ENCODE results near the gene PRKG1. TPM values are rescaled to one million over a fixed set of nuclear protein-coding genes. Genes with fewer than 3 reads are reported as not detected.

PRKG1 gene
- total and polyA plus RNA-seq, 2 of the 4 experiments (the other 2 are of a cell fraction) = 3.5 to 18.3 TPM

- no peak overlapping the region for H2BK20ac ChIP-seq (ENCODE audit: low read depth, low read length)
- H3K18ac ChIP-seq (ENCODE audit: low read depth, low read length) = no peak overlapping the region
- BruUV-seq (replicated peaks) = no TSS peak
- CTCF ChIA-PET = interaction anchor here (0.6 kb wide), 1 partner anchor 37 kb away, joined by 3 read pairs; no protein-coding TSS in a partner anchor
- no peak overlapping the region for H3K4me2 ChIP-seq (ENCODE audit: low read depth, low read length)
- TF ChIP-seq RAD21 (IDR thresholded peaks at IDR 0.05; ENCODE audit: low read length) (no peak), RFX5 (IDR thresholded peaks at IDR 0.05; ENCODE audit: low read depth, low read length) (no peak), POLR2A (IDR thresholded peaks at IDR 0.05; ENCODE audit: low read depth, low read length) (no peak), CHD1 (IDR thresholded peaks at IDR 0.05; ENCODE audit: low read depth, low read length) (no peak), MAFK (IDR thresholded peaks at IDR 0.05; ENCODE audit: low read depth, low read length) (no peak), MXI1 (IDR thresholded peaks at IDR 0.05; ENCODE audit: borderline replicate concordance, low read depth, low read length) (no peak), BHLHE40 (IDR thresholded peaks at IDR 0.05; ENCODE audit: low read depth, low read length) (no peak), ELK1 (IDR thresholded peaks at IDR 0.05; ENCODE audit: borderline replicate concordance, low read depth, low read length) (no peak), USF2 (IDR thresholded peaks at IDR 0.05; ENCODE audit: low read depth, low read length) (no peak), MAZ (IDR thresholded peaks at IDR 0.05; ENCODE audit: borderline replicate concordance, low read depth, low read length) (no peak), SMC3 (IDR thresholded peaks at IDR 0.05; ENCODE audit: low read depth, low read length) (no peak), RCOR1 (IDR thresholded peaks at IDR 0.05; ENCODE audit: insufficient replicate concordance, low read length) (no peak), FOS (IDR thresholded peaks at IDR 0.05; ENCODE audit: low read depth, low read length) (no peak), NFE2L2 (IDR thresholded peaks at IDR 0.05; ENCODE audit: low read depth, low read length) (no peak), CTCF (conservative IDR thresholded peaks at IDR 0.05; ENCODE audit: low read depth, low read length) (no peak), CEBPB (IDR thresholded peaks at IDR 0.05; ENCODE audit: low read depth, low read length) (no peak)
- no peak overlapping the region for H4K5ac ChIP-seq (ENCODE audit: low read depth, low read length)
- no peak overlapping the region for H3K27ac ChIP-seq (ENCODE audit: insufficient read depth, low read length)
- H4K91ac ChIP-seq (ENCODE audit: insufficient read depth, low read depth, low read length) = no peak overlapping the region
- no peak overlapping the region for H3K4ac ChIP-seq (ENCODE audit: low read depth, low read length)
- H4K20me1 ChIP-seq (ENCODE audit: insufficient read depth, low read length) = no peaks in the 10 kb centered on the region
- H2AFZ ChIP-seq (replicated peaks; ENCODE audit: low read length, poor library complexity) = no peak overlapping the region
- no peak for DNase-seq
- H3K9me3 ChIP-seq (ENCODE audit: control insufficient read depth, insufficient read depth, low read length) = no peaks in the 10 kb centered on the region
- no peaks in the 10 kb centered on the region for H3K36me3 ChIP-seq (ENCODE audit: control insufficient read depth, insufficient read depth, low read length)
- no peak overlapping the region for H3K23ac ChIP-seq (ENCODE audit: low read depth, low read length)
- peaks cover 5% of the 10 kb centered on the region; the same call in 1 of the 2 replicates for H3K9me1 ChIP-seq (ENCODE audit: insufficient read depth, low read length)
- intact Hi-C loops (cut with micrococcal nuclease) (no loop called here), in situ Hi-C loops (cut with MboI; ENCODE audit: low sequenced_read_pairs) (no loop called here), dilution Hi-C loops (cut with HindIII; ENCODE audit: low sequenced_read_pairs, unreplicated experiment) (no loop called here)
- ATAC-seq (ENCODE audit: low read depth) = no peak
- H3K56ac ChIP-seq (ENCODE audit: extremely low read depth, insufficient read depth, low read length) = no peak overlapping the region
- H3K4me1 ChIP-seq (ENCODE audit: control insufficient read depth, insufficient read depth, low read length) = peaks cover 4% of the 10 kb centered on the region
- H3K9ac ChIP-seq (ENCODE audit: low read depth, low read length) = no peak overlapping the region
- no peak overlapping the region for H3K4me3 ChIP-seq (ENCODE audit: insufficient read depth, low read depth, low read length)
- H2BK120ac ChIP-seq (ENCODE audit: low read depth, low read length) = no peak overlapping the region
- no CpG with 5 or more reads among the region's 1 CpG for WGBS, 2 experiments (ENCODE audit: extremely low coverage in 2 of 2, insufficient read length in 1 of 2)
- no peak overlapping the region for H3K14ac ChIP-seq (replicated peaks; ENCODE audit: low read depth, low read length)
- no peak overlapping the region for H2AK9ac ChIP-seq (replicated peaks; ENCODE audit: low read depth, low read length, poor library complexity)
- H4K8ac ChIP-seq (ENCODE audit: low read depth in 2 of 2, low read length in 2 of 2) = no peak overlapping the region
- H3K27me3 ChIP-seq (ENCODE audit: control insufficient read depth, insufficient read depth, low read length) = no peaks in the 10 kb centered on the region
- H3K79me1 ChIP-seq (ENCODE audit: low read depth in 1 of 2, low read length in 2 of 2) = peaks cover 0 to 7% of the 10 kb centered on the region in 2 experiments; a peak in 3 of 4 replicates
- no peak overlapping the region for H2AK5ac ChIP-seq (ENCODE audit: low read depth, low read length)
- no peak overlapping the region for H2BK15ac ChIP-seq (ENCODE audit: low read depth, low read length)
- H2BK5ac ChIP-seq (ENCODE audit: low read depth, low read length, poor library complexity, severe bottlenecking) = no peak overlapping the region
- POLR2A ChIA-PET (ENCODE audit: unreplicated experiment) = no interaction called here
These were observed 672.9 kb downstream of the PRKG1 start for GRCh38 chr10:51747216-51747615.
